SK-N-DZ (cell line): ENCODE data around the gene SWT1.
"Not testable (repeated sequence)": the region's sequence is repeated elsewhere in the genome, so short reads cannot be mapped to it uniquely, and the experiment has no call there.

Experiments
- DNase-seq: peaks from one replicate; pipeline ENCODE4 v3.0.0-alpha.2; 2015; ENCODE audit warnings: low spot score

SWT1 gene

GRCh38 chr1:185245466-185245865, 88.5 kb downstream of the SWT1 start:
- DNase-seq, result no peak

- no peak for DNase-seq
Observed at GRCh38 chr1:185249563-185249962, 92.6 kb downstream of the SWT1 start.

- DNase-seq, result no peak
Observed at GRCh38 chr1:185250063-185250462, 93.1 kb downstream of the SWT1 start.

GRCh38 chr1:185251928-185252327, 95.0 kb downstream of the SWT1 start:
- DNase-seq, result not testable (repeated sequence)

GRCh38 chr1:185252404-185252803, 95.4 kb downstream of the SWT1 start:
- not testable (repeated sequence) for DNase-seq

GRCh38 chr1:185255595-185255994, 98.6 kb downstream of the SWT1 start:
- not testable (repeated sequence) for DNase-seq

- not testable (repeated sequence) for DNase-seq
Observed at GRCh38 chr1:185257116-185257949, 100.4 kb downstream of the SWT1 start.

- no peak for DNase-seq
Observed at GRCh38 chr1:185257950-185258208, 100.9 kb downstream of the SWT1 start.

- no peak for DNase-seq
Observed at GRCh38 chr1:185258676-185259075, 101.7 kb downstream of the SWT1 start.

- no peak for DNase-seq
Observed at GRCh38 chr1:185260611-185261010, 103.6 kb downstream of the SWT1 start.

- DNase-seq, result no peak
Observed at GRCh38 chr1:185262151-185262550, 105.2 kb downstream of the SWT1 start.

GRCh38 chr1:185263292-185263691, 106.3 kb downstream of the SWT1 start:
- DNase-seq, result no peak

- DNase-seq, result no peak
Observed at GRCh38 chr1:185263780-185264179, 106.8 kb downstream of the SWT1 start.

- no peak for DNase-seq
Observed at GRCh38 chr1:185265314-185265713, 108.3 kb downstream of the SWT1 start.

GRCh38 chr1:185267301-185267700, 110.3 kb downstream of the SWT1 start:
- DNase-seq, result no peak

- DNase-seq, result no peak
Observed at GRCh38 chr1:185267701-185268100, 110.7 kb downstream of the SWT1 start.

GRCh38 chr1:185268352-185268751, 111.4 kb downstream of the SWT1 start:
- no peak for DNase-seq

GRCh38 chr1:185271921-185272320, 115.0 kb downstream of the SWT1 start:
- no peak for DNase-seq

- no peak for DNase-seq
Observed at GRCh38 chr1:185279571-185279970, 122.6 kb downstream of the SWT1 start.

GRCh38 chr1:185280589-185280988, 123.6 kb downstream of the SWT1 start:
- DNase-seq, result no peak

GRCh38 chr1:185281245-185281644, 124.3 kb downstream of the SWT1 start:
- DNase-seq, result no peak

GRCh38 chr1:185284116-185284515, 127.1 kb downstream of the SWT1 start:
- no peak for DNase-seq

GRCh38 chr1:185284533-185285276, 127.7 kb downstream of the SWT1 start:
- no peak for DNase-seq
